HUES48 (cell line): ENCODE data around the gene INPP5D.
"Not testable (repeated sequence)": the region's sequence is repeated elsewhere in the genome, so short reads cannot be mapped to it uniquely, and the experiment has no call there.

Experiments
- H3K27ac ChIP-seq: one replicate; pipeline ENCODE4 v1.7.0; 2013; ENCODE audit warnings: low read depth, low read length, inconsistent platforms
- H3K27me3 ChIP-seq: 2 replicates; pipeline ENCODE4 v1.6.1; 2013; ENCODE audit warnings: mild to moderate bottlenecking, low read length; ENCODE audit not compliant: control insufficient read depth, insufficient read depth
- H3K36me3 ChIP-seq: 2 replicates; pipeline ENCODE4 v1.6.1; 2013; ENCODE audit warnings: low read length; ENCODE audit not compliant: control insufficient read depth, insufficient read depth
- H3K4me1 ChIP-seq: 2 replicates; pipeline ENCODE4 v1.6.1; 2013; ENCODE audit warnings: mild to moderate bottlenecking, low read length; ENCODE audit not compliant: control insufficient read depth, insufficient read depth
- H3K4me3 ChIP-seq: 2 replicates; pipeline ENCODE4 v1.5.1; 2013; ENCODE audit warnings: mild to moderate bottlenecking, low read depth, low read length
- H3K9ac ChIP-seq: 2 replicates; pipeline ENCODE4 v1.6.1; 2013; ENCODE audit warnings: mild to moderate bottlenecking, low read depth, low read length, moderate library complexity
- H3K9me3 ChIP-seq: 2 replicates; pipeline ENCODE4 v1.6.1; 2013; ENCODE audit warnings: low read length; ENCODE audit not compliant: control insufficient read depth, insufficient read depth

INPP5D gene

DNA sequence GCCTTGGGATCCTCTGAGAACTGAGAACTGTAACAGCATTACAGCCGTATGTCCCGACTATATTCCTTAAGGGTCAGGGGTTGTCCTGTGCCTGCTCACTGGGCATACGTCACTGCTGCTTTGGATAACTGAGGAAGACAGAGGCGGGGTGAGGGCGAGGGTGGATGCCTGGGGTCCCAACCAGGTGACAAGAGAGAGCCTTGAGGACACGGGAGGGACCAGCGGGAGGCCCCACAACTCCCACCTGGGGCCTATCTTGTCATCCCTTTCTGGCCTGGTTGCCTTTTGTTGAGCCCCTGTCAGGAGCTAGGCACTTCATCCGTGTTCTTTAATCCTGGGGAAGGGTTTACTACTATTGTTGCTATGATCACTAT, 28.8 kb downstream of the INPP5D start:
- no peak overlapping the region for H3K27ac ChIP-seq

DNA sequence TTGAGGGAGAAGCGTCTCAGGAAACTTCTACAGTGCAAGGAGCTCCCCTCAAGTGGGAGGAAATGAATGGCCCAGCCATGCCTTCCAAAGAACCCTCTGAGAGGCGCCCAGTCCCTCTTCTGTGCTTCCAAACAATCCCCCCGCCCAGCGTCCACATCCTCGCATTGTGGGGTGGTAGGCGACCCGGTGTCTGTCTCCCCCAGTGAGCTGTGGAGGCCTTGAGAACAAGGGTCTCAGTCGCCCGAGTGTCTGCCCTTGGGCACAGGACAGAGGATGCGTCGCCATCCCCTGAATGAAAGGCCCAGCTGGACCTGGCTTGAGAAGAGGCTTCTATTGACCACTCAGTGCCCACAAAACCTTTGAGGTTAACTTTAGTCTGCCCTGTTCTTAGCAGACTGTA, 29.7 kb downstream of the INPP5D start:
- peaks cover 11% of the 10 kb centered on the region; the same call in 1 of the 2 replicates for H3K4me1 ChIP-seq
- no peak overlapping the region for H3K4me3 ChIP-seq
- no peaks in the 10 kb centered on the region for H3K36me3 ChIP-seq
- no peak overlapping the region for H3K9ac ChIP-seq
- no peaks in the 10 kb centered on the region for H3K27me3 ChIP-seq
- no peak overlapping the region for H3K27ac ChIP-seq
- no peaks in the 10 kb centered on the region for H3K9me3 ChIP-seq

More for the DNA sequence above, 28.8 kb downstream of the INPP5D start:
- H3K9me3 ChIP-seq: no peaks in the 10 kb centered on the region
- peaks cover 7% of the 10 kb centered on the region; the same call in 1 of the 2 replicates for H3K4me1 ChIP-seq
- no peak overlapping the region for H3K4me3 ChIP-seq
- no peaks in the 10 kb centered on the region for H3K27me3 ChIP-seq
- no peak overlapping the region for H3K9ac ChIP-seq
- no peaks in the 10 kb centered on the region for H3K36me3 ChIP-seq

DNA sequence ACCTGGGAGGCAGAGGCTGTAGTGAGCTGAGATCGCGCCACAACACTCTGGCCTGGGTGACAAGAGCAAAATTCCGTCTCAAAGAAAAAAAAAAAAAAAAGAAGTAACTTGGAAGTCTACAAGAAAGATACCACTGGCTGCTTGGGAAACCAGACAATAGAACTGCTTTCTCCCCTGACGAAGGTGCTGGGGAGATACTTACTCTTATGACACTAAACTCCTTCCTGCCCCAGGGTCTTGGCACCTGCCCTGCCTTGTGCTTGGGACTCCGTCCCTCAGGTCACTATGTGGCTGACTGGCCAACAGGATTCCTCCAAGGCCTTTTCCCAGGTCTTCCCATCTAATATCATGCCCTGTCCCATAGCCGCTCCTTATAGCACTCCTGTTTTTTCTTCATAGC, 30.7 kb downstream of the INPP5D start:
- peaks cover 4% of the 10 kb centered on the region; the same call in 1 of the 2 replicates for H3K4me1 ChIP-seq
- no peaks in the 10 kb centered on the region for H3K27me3 ChIP-seq
- no peaks in the 10 kb centered on the region for H3K9me3 ChIP-seq
- no peak overlapping the region for H3K4me3 ChIP-seq
- no peak overlapping the region for H3K27ac ChIP-seq
- no peaks in the 10 kb centered on the region for H3K36me3 ChIP-seq
- H3K9ac ChIP-seq: no peak overlapping the region

DNA sequence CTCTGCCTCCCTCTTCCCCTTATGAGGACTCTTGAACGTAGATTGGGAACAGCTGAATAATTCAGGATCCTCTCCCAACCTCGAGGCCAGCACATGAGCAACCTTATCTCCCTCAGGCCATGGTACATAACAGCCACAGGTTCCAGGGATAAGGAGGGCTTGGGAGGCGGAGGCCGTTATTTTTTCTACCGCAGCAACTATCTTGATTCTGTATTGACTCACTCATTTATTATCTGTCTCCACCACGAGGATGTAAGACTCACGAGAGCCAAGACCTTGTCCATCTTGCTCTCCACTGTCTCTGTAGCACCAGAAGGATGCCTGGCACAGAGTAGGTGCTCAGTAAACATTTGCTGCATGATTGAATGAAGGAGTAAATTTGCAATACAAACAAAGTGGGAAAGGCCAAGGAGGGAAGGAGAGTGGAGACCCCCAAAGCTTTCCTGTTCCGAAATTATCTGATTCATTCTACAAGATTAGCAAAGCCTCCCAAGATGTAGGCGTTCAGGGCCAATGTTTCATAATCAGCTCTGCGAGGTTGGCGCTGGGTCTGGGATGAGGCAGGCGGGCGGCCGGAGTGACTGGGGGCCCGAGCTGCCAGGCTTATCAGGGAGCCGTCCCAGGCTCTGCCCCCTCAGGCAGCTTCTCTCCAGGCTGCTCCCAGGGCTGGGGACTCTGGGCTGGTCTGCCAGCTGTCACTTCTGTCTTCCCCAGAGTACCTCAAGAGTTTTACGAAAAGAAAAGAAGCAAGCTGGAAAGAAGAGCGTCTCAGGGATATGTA, 31.6 kb downstream of the INPP5D start:
- no peak overlapping the region for H3K27ac ChIP-seq
- H3K9ac ChIP-seq: no peak overlapping the region
- peaks cover 4% of the 10 kb centered on the region; the same call in 1 of the 2 replicates for H3K4me1 ChIP-seq
- H3K4me3 ChIP-seq: no peak overlapping the region
- H3K27me3 ChIP-seq: no peaks in the 10 kb centered on the region
- H3K9me3 ChIP-seq: no peaks in the 10 kb centered on the region
- H3K36me3 ChIP-seq: no peaks in the 10 kb centered on the region

DNA sequence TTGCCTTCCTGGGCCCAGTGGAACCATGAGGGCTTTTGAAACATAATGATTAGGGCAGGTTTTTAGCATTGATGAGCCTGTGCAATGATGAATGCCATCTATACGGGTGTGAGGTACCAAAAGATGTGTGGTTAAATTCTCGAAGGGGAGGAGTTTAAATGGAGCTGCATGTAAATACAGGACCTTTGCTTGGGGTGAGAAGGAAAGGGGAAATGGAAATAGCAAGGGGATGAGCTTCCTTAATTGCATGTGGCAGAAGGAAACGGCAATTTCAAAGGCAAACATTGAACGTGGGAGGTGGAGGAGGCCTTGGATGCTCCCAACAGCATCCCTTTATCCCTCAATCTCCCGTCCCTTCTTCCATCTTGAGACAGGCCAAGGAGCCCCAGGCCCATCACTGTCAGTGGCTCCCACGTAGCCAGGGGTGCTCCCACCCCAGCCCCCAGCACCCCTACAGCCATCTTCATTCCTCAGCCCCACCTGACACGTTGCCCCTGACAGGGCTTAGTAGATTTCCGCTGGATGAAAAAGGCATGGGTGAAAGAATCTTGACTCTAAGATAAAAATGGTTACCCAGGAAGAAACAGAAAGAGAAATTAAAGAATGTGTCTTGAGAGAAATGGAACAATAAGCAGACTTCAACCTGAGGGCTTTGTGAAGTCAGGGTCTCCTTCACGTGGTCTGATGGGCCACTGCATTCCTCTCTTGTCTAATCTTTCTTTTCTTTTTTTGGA, 32.5 kb downstream of the INPP5D start:
- no peak overlapping the region for H3K27ac ChIP-seq

DNA sequence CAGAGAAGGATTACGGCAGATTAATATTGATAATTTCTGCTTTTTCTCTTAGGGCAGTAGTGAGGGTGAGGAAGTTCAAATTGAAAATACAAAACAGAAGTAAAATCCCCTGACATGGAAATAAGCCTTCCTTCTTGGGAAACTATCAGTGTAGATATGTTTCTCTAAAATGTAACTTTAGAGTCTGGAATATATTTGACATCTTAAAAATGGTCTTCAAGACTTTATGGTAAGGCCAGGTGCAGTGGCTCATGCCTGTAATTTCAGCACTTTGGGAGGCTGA, 33.0 kb downstream of the INPP5D start:
- Histone ChIP-seq H3K27ac (no peak overlapping the region), H3K9me3 (no peaks in the 10 kb centered on the region), H3K27me3 (no peaks in the 10 kb centered on the region), H3K9ac (no peak overlapping the region), H3K4me3 (no peak overlapping the region), H3K36me3 (no peaks in the 10 kb centered on the region), H3K4me1 (peaks cover 4% of the 10 kb centered on the region; the same call in 1 of the 2 replicates)

More for the DNA sequence above, 32.5 kb downstream of the INPP5D start:
- Histone ChIP-seq H3K4me3 (no peak overlapping the region), H3K9me3 (no peaks in the 10 kb centered on the region), H3K9ac (no peak overlapping the region), H3K27me3 (no peaks in the 10 kb centered on the region), H3K4me1 (peaks cover 4% of the 10 kb centered on the region; the same call in 1 of the 2 replicates), H3K36me3 (no peaks in the 10 kb centered on the region)

DNA sequence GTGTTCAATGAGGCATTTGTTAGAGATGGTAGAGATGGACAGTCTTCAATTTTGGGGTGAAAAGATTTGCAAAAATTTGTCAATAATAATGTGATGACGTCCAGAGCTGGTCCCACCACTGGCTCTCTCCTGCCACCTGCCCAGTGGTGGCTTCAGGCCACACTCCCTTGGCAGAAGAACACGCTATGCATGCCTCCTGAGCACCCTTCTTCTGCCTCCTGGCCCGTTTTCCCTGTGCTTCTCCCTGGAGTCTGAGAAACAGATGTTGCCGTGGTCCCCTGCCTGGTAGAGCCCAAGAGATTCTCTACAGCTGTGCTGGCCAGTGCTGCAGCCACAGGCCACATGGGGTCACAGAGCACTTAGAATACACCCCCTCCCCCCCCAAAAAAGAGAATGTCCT, 33.6 kb downstream of the INPP5D start:
- Histone ChIP-seq H3K27ac (no peak overlapping the region), H3K27me3 (no peaks in the 10 kb centered on the region), H3K36me3 (no peaks in the 10 kb centered on the region), H3K4me1 (peaks cover 4% of the 10 kb centered on the region; the same call in 1 of the 2 replicates), H3K9ac (no peak overlapping the region), H3K4me3 (no peak overlapping the region), H3K9me3 (no peaks in the 10 kb centered on the region)

DNA sequence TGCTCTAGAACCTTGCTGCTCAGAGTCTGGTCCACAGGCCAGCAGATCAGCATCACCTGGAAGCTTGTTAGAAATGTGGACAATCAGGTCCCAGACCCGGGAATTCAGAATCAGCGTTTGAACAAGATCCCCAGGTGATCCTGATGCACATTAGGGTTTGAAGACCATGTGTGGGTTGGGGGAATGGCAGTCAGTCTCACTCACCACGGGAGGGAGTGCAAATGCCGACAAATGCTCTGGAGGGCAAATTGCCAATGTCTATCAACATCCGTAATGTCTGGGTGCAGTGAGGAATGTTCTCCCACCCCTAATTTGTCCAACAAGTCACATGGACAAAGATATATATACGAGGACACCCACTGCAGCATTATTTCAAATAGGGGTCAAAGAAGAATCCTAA, 34.5 kb downstream of the INPP5D start:
- H3K4me1 ChIP-seq: peaks cover 4% of the 10 kb centered on the region; the same call in 1 of the 2 replicates
- H3K4me3 ChIP-seq: no peak overlapping the region
- H3K36me3 ChIP-seq: no peaks in the 10 kb centered on the region
- H3K9me3 ChIP-seq: no peaks in the 10 kb centered on the region
- H3K27me3 ChIP-seq: no peaks in the 10 kb centered on the region
- H3K27ac ChIP-seq: no peak overlapping the region
- H3K9ac ChIP-seq: no peak overlapping the region

DNA sequence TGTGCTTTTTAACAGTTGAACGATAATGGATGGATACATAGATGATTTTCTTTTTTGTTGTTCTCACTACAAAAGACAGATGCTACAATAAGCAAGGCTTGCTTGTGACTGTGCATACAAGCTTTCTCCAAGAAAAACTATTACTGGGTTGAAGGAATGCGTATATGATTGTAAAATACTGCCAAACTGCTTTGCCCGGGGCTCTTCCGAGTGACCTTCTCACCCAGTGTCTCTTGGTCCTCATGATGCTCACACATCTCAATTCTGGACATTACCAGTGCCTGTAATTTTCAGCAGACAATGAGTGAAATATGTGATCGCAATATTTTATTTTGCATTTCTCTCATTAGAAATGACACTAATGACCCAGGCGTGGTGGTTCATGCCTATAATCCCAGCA, 35.9 kb downstream of the INPP5D start:
- Histone ChIP-seq H3K4me1 (peaks cover 4% of the 10 kb centered on the region; the same call in 1 of the 2 replicates), H3K9me3 (no peaks in the 10 kb centered on the region), H3K36me3 (no peaks in the 10 kb centered on the region), H3K27ac (no peak overlapping the region), H3K4me3 (no peak overlapping the region), H3K27me3 (no peaks in the 10 kb centered on the region), H3K9ac (no peak overlapping the region)

DNA sequence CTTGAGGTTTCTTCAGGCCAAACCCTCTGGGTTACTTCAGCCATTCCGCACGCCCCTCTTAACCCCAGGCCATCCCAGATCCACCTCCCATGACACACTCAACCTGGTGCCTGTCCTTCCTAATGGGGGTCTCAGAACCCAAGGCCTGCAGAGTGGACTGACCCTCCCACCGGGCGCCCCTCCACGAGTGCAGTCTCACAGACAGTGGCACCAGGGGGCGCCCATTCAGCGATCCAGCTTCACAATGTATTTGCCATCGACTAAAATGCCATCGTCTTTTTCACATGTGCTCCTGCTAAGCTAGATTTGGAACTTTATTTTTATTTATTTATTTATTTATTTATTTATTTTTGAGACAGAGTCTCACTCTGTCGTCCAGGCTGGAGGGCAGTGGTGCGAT, 38.5 kb downstream of the INPP5D start:
- H3K27ac ChIP-seq: no peak overlapping the region
- no peaks in the 10 kb centered on the region for H3K9me3 ChIP-seq
- peaks cover 4% of the 10 kb centered on the region; the same call in 1 of the 2 replicates for H3K4me1 ChIP-seq
- H3K4me3 ChIP-seq: no peak overlapping the region
- no peak overlapping the region for H3K9ac ChIP-seq
- no peaks in the 10 kb centered on the region for H3K36me3 ChIP-seq
- H3K27me3 ChIP-seq: no peaks in the 10 kb centered on the region

DNA sequence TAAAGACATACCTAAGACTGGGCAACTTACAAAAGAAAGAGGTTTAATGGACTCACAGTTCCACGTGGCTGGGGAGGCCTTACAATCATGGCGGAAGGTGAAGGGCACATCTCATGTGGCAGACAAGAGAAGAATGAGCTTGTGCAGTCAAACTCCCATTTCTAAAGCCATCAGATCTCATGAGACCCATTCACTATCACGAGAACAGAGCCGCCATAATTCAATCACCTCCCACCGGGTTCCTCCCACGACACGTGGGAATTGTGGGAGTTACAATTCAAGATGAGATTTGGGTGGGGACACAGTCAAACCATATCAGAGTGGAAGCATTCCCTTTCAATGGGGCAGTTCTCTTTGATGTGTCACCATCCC, 39.7 kb downstream of the INPP5D start:
- H3K4me3 ChIP-seq, H3K9ac ChIP-seq, H3K27me3 ChIP-seq, H3K9me3 ChIP-seq, H3K4me1 ChIP-seq, H3K27ac ChIP-seq, H3K36me3 ChIP-seq: not testable (repeated sequence)
